DND-41 (cell line): Measurements from ENCODE around the gene BMPR2.

Experiments
- CTCF ChIP-seq: IDR thresholded peaks from 2 replicates; pipeline ENCODE4 v1.5.1; 2012; ENCODE audit warnings: borderline replicate concordance, low read length, moderate library complexity, mild to moderate bottlenecking; ENCODE audit not compliant: poor library complexity, severe bottlenecking; ENCODE audit errors: extremely low read depth
- EZH2 ChIP-seq: IDR thresholded peaks from 3 replicates; pipeline ENCODE4 v1.6.1; 2012; ENCODE audit warnings: borderline replicate concordance, low read depth, mild to moderate bottlenecking, moderate library complexity, low read length, inconsistent platforms; ENCODE audit not compliant: severe bottlenecking

GRCh38 chr2:202377207-202377761 is 1.2 kb downstream of the BMPR2 start:
- TF ChIP-seq CTCF (no peak), EZH2 (peak; percentile 32)
